BLaER1 treated with 17β-estradiol and CSF1 and Interleukin-3, amounts not matched to agents 10 nM and 100 nM (cell line): ENCODE measurements around the gene OR2AE1.

Source experiments
- H3K27ac ChIP-seq, 11 experiments: shearing (Covaris generic); formaldehyde crosslinking; 2 replicates each; pipeline ENCODE4 v1.8.1; 2022
- H3K27me3 ChIP-seq, 11 experiments: shearing (Covaris generic); formaldehyde crosslinking; 2 replicates each; pipeline ENCODE4 v1.8.1; 2022
- H3K36me3 ChIP-seq, 11 experiments: shearing (Covaris generic); formaldehyde crosslinking; 2 replicates each; pipeline ENCODE4 v1.8.1; 2022
- H3K4me1 ChIP-seq, 10 experiments: shearing (Covaris generic); formaldehyde crosslinking; 2 replicates each; pipeline ENCODE4 v1.8.1; 2022
- H3K4me2 ChIP-seq, 11 experiments: shearing (Covaris generic); formaldehyde crosslinking; 2 replicates each; pipeline ENCODE4 v1.8.1; 2022
- H3K4me3 ChIP-seq, 10 experiments: shearing (Covaris generic); formaldehyde crosslinking; 2 replicates each; pipeline ENCODE4 v1.8.1; 2022
- H3K9ac ChIP-seq, 11 experiments: shearing (Covaris generic); formaldehyde crosslinking; 2 replicates each; pipeline ENCODE4 v1.8.1; 2022
- H3K9me3 ChIP-seq, 11 experiments: shearing (Covaris generic); formaldehyde crosslinking; replicated peaks in 1 of 11; 2 replicates each; pipeline ENCODE4 v1.8.1; 2022
- H4K20me1 ChIP-seq, 11 experiments: shearing (Covaris generic); formaldehyde crosslinking; 2 replicates each; pipeline ENCODE4 v1.8.1; 2022
- Cebpa-rat ChIP-seq, 11 experiments: shearing (Covaris generic); IDR thresholded peaks; 2 replicates each; pipeline ENCODE4 v1.8.1; 2022

OR2AE1 gene

DNA sequence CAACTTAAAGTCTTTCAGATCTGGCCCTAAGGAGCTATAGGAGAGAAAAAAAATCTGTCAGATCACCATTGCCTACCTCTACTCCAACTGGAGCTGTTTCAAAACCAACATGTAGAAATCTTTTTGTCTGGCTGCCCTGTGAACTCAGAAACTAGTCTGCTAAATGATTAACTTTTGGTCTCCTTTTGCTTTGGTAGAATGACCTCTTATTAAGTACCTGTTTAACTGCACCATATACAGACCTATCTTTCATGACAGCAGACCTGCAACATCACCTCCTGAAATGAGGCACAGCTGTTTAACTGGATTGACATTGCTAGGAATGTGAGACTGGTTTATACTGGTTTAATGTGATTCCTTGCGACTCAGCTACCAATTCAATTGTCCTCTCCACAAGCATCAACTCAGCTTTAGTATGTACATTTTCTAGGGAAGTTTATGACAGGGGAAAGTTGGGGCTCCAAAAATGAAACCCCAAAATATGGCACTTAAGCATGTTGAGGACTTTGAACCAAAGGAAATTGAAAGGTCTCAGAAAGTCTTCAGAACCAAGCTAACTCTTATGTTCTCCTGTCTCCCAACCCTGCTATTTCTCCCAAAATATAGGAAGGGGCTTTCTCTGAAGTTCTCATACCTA is 47.2 kb downstream of the OR2AE1 start:
- H3K4me1 ChIP-seq: peaks cover 0 to 5% (median 0%) of the 10 kb centered on the region in 10 experiments; a peak in 1 of 20 replicates

DNA sequence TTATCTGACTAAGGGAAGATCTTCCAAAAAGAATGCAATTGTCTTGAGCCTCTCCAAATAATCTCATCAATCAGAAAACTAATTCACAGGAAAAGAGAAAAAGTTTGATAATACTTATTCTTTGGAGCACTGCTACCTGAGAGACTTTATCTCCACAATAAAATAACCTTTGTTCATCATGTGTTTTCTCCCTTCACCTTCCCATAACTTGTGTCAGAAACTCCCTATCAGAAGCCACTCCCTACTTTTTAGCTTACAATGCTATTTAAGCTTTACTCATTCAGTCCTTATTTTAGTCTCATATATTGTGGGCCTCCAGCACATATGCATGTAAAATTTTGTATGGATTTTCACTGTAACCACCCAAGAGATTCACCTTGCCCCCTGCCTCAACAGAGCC is 48.0 kb downstream of the OR2AE1 start:
- no peak for TF ChIP-seq Cebpa-rat (IDR thresholded peaks at IDR 0.05)
- Histone ChIP-seq H3K9me3 (peaks cover 0 to 4% (median 0%) of the 10 kb centered on the region in 11 experiments; a peak in 3 of 22 replicates), H4K20me1 (no peaks in the 10 kb centered on the region), H3K4me1 (peaks cover 0 to 5% (median 0%) of the 10 kb centered on the region in 10 experiments; a peak in 1 of 20 replicates), H3K4me2 (no peak overlapping the region), H3K36me3 (no peaks in the 10 kb centered on the region), H3K27ac (no peak overlapping the region), H3K4me3 (no peak overlapping the region), H3K9ac (no peak overlapping the region), H3K27me3 (no peaks in the 10 kb centered on the region)

More for the DNA sequence above, 47.2 kb downstream of the OR2AE1 start:
- H3K27me3 ChIP-seq: no peaks in the 10 kb centered on the region
- H3K9ac ChIP-seq: no peak overlapping the region
- no peaks in the 10 kb centered on the region for H4K20me1 ChIP-seq
- no peak for TF ChIP-seq Cebpa-rat (IDR thresholded peaks at IDR 0.05)
- no peak overlapping the region for H3K4me3 ChIP-seq
- no peak overlapping the region for H3K27ac ChIP-seq
- no peaks in the 10 kb centered on the region for H3K9me3 ChIP-seq
- no peaks in the 10 kb centered on the region for H3K36me3 ChIP-seq
- H3K4me2 ChIP-seq: no peak overlapping the region

DNA sequence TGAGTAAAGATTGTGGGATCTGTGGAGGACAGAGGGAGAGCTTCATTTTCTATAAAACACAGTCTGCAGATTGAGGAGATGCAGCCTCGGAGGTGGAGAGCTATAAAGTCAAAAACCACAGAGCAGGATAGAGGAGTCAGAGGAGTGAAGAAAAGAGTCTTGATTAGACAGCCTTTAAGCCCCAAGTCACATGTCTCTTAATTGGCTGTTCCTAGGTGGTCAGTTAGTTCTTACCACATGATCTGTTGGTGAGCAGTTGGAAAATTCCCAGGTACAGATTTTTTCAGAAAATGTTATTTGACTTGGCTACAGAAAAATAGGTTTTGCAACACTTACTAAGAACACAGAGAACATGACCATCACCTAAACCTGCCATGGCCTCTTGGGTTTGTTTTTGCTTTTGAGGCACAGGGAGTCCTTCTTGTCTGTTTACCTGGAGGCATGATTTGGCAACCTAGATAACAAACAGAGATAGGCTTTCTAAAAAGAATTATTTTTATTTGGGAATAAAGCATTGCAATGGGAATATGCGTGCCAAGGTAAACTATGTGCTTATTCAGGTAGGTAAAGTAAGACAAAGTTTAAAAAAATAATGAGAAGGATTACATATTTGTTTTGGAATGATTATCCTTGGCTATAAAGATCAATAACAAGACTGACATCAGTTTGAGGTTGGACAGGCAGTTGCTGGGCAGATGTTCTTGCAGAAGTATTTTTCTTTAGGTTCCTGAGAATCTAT is 49.6 kb downstream of the OR2AE1 start:
- Histone ChIP-seq H3K27ac (no peak overlapping the region), H3K36me3 (no peaks in the 10 kb centered on the region), H4K20me1 (no peaks in the 10 kb centered on the region), H3K9ac (no peak overlapping the region), H3K4me2 (no peak overlapping the region), H3K4me3 (no peak overlapping the region), H3K27me3 (no peaks in the 10 kb centered on the region), H3K9me3 (peaks cover 0 to 11% (median 4%) of the 10 kb centered on the region in 11 experiments; a peak in 5 of 22 replicates), H3K4me1 (no peaks in the 10 kb centered on the region)
- no peak for TF ChIP-seq Cebpa-rat (IDR thresholded peaks at IDR 0.05)
